ENCODE results near the gene SLC12A6.
A peak's percentile ranks its signal among the peaks of the same experiment; 100 is the strongest.
"Not testable (repeated sequence)": the region's sequence is repeated elsewhere in the genome, so short reads cannot be mapped to it uniquely, and the experiment has no call there.

SLC12A6 gene

DNA sequence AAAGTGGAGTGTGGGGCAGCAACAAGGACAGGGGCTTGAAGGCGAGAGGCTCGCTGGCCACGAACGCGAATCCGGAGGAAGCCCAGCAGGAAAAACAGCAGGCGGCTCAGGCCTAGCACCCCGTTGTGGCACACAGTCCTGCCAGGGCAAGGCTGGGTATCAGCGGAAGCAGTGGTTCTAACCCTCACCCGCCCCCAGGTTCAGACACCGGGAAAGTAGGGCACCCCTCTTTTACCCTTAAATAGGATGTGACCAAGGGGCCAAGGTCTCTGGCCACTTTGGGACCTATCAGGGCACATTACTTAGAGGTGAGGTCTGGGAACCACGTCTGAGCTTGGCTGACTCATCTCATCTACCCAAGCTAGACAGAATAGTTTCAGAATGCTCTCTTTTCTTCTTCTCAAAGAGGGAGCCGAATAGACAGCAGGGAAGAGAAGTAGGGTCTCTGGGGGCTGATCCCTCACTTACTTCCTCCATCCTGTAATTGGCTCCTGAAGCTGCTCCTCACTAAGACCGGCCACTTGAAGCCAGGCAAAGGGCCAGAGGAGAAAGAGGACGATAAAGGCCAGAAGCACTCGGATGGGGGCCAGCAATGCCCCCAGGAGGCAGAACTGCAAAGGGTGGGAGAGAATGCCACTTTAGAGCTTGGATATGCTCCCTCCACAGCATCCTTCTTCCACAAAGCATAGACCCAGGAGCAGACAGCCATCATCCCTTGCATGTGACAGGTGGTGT, 27.7 kb upstream of the SLC12A6 start:
- peaks cover 37% of the 10 kb centered on the region for H3K36me3 Mint-ChIP-seq (ENCODE audit: low read depth)
- DNase-seq (ENCODE audit: low spot score) = no peak
- H3K9me3 Mint-ChIP-seq = no peaks in the 10 kb centered on the region
- peaks cover 21% of the 10 kb centered on the region for H3K4me1 Mint-ChIP-seq (ENCODE audit: low read depth)
- no peaks in the 10 kb centered on the region for H3K27me3 Mint-ChIP-seq (ENCODE audit: low read depth)
- peak overlapping the region; percentile 97 for H3K4me3 Mint-ChIP-seq
- no peak overlapping the region for H3K27ac Mint-ChIP-seq

DNA sequence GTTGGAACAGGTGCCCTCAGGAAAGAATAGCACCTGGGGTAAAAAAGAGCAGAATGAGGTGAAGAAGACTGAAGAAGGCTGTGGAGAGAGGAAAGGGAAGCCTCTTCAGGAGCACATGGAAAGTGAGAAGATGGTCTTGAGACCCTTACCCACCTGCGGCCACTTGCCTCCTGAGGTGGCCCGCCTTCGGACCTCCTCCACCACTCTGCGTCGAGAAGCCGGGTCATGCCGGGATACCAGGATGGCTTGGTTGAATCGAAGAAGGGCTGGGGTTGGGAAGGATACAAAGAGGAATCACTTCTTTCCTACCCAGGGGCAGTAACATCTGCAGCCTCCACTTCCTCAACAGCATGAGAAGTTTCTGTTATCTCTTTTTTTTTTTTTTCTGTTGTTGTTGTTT, 26.5 kb upstream of the SLC12A6 start:
- Mint-ChIP-seq H3K27me3 (ENCODE audit: low read depth) (no peaks in the 10 kb centered on the region), H3K4me3 (no peak overlapping the region), H3K36me3 (ENCODE audit: low read depth) (peaks cover 42% of the 10 kb centered on the region), H3K27ac (no peak overlapping the region), H3K4me1 (ENCODE audit: low read depth) (peaks cover 19% of the 10 kb centered on the region), H3K9me3 (no peaks in the 10 kb centered on the region)
- no peak for DNase-seq (ENCODE audit: low spot score)

DNA sequence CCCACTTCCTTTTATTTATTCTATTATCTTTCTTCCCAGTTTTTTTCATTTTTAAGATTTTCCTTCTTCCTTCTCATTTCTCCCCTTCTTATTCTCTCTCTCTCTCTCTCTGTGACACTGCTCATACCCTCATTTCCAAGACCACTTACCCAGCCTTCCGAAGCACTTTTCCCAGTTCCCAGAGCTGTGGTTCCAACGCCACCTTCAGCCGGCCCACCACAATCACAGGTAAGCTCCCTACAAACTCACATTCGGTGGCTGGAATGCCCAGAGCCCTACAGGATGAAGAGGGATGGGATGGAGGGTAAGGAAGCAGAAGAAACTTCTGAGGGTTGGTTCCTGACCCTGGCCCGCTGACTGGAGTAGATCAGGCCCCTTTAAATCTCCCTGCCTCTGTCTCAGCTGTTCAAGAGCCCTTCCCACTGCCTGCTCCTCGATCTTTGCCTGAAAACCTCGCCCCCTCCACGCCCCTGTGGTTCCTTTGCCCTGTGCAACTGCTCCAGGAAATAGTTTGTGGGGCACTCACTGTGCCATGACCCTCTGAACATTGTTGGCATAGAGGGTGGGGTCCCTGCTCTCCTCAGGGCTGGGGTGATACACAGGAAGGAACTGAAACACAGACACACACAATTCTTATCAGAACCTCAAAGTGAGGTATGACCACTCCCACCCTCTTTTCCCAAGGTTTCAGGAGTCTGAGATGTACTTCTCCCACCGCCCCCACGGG, 24.6 kb upstream of the SLC12A6 start:
- H3K27ac Mint-ChIP-seq = peak overlapping the region; percentile 63
- H3K4me1 Mint-ChIP-seq (ENCODE audit: low read depth) = peaks cover 16% of the 10 kb centered on the region
- H3K27me3 Mint-ChIP-seq (ENCODE audit: low read depth) = no peaks in the 10 kb centered on the region
- DNase-seq (ENCODE audit: low spot score) = no peak
- no peak overlapping the region for H3K4me3 Mint-ChIP-seq
- H3K36me3 Mint-ChIP-seq (ENCODE audit: low read depth) = peaks cover 53% of the 10 kb centered on the region
- no peaks in the 10 kb centered on the region for H3K9me3 Mint-ChIP-seq

DNA sequence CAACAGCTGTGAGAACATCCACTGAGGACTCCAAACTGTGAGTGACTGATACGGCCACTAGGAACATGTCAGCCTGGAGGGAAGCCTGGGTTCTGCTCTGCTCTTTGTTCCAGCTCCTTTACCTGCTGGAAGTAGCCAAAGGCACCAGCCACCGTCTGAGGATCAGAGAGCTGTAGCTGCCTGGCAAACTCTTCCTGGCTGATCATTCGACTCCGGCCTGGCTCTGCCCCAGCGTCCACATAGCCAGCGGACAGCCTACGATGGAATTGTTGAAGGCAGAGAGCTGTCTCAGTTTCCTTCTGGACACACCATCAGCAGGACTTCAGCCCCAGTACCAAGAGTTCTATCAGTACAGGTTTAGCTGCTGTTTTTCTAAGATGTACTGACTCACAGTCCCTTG, 23.7 kb upstream of the SLC12A6 start:
- Mint-ChIP-seq H3K36me3 (ENCODE audit: low read depth) (peaks cover 53% of the 10 kb centered on the region), H3K4me3 (no peak overlapping the region)

GRCh38 chr15:34360298-34360697, 22.7 kb upstream of the SLC12A6 start:
- Mint-ChIP-seq H3K27me3 (ENCODE audit: low read depth) (no peaks in the 10 kb centered on the region), H3K4me1 (ENCODE audit: low read depth) (peaks cover 10% of the 10 kb centered on the region), H3K4me3 (no peak overlapping the region), H3K27ac (no peak overlapping the region), H3K9me3 (no peaks in the 10 kb centered on the region), H3K36me3 (ENCODE audit: low read depth) (peaks cover 56% of the 10 kb centered on the region)
- DNase-seq (ENCODE audit: low spot score) = no peak

More for the DNA sequence above, 23.7 kb upstream of the SLC12A6 start:
- H3K27me3 Mint-ChIP-seq (ENCODE audit: low read depth) = no peaks in the 10 kb centered on the region
- H3K9me3 Mint-ChIP-seq = no peaks in the 10 kb centered on the region
- peaks cover 16% of the 10 kb centered on the region for H3K4me1 Mint-ChIP-seq (ENCODE audit: low read depth)
- no peak for DNase-seq (ENCODE audit: low spot score)
- H3K27ac Mint-ChIP-seq = no peak overlapping the region

- Mint-ChIP-seq H3K27ac (no peak overlapping the region), H3K27me3 (ENCODE audit: low read depth) (no peaks in the 10 kb centered on the region), H3K9me3 (no peaks in the 10 kb centered on the region), H3K4me3 (no peak overlapping the region), H3K36me3 (ENCODE audit: low read depth) (peaks cover 57% of the 10 kb centered on the region), H3K4me1 (ENCODE audit: low read depth) (peaks cover 6% of the 10 kb centered on the region)
- no peak for DNase-seq (ENCODE audit: low spot score)
Measured at GRCh38 chr15:34359416-34359815, 21.8 kb upstream of the SLC12A6 start.

DNA sequence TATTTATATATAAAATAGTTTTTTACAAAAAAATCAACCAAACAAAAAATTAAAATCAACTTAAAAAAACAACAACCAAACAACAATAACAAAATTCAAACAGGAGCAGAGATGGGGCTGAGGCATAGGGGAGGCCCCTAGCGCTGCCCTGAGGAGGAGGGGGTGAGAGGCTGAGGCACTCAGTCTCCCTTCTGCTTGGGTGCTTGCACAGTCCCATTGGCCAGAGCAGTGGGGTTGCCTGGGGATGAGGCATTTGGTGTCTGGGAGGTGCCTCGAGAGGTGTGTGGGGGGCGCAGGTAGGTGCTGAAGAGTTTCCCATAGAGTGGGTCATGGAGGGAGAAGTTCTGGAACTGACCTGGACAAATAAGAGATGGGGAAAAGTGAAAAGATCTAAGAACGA, 21.4 kb upstream of the SLC12A6 start:
- H3K9me3 Mint-ChIP-seq = no peaks in the 10 kb centered on the region
- no peaks in the 10 kb centered on the region for H3K27me3 Mint-ChIP-seq (ENCODE audit: low read depth)
- H3K27ac Mint-ChIP-seq = no peak overlapping the region
- no peak overlapping the region for H3K4me3 Mint-ChIP-seq
- H3K4me1 Mint-ChIP-seq (ENCODE audit: low read depth) = peaks cover 6% of the 10 kb centered on the region
- no peak for DNase-seq (ENCODE audit: low spot score)
- peaks cover 59% of the 10 kb centered on the region for H3K36me3 Mint-ChIP-seq (ENCODE audit: low read depth)

GRCh38 chr15:34358367-34358766, 20.8 kb upstream of the SLC12A6 start:
- Mint-ChIP-seq H3K4me1 (ENCODE audit: low read depth) (peaks cover 6% of the 10 kb centered on the region), H3K27ac (no peak overlapping the region)

GRCh38 chr15:34357653-34358052, 20.1 kb upstream of the SLC12A6 start:
- Mint-ChIP-seq H3K36me3 (ENCODE audit: low read depth) (peaks cover 48% of the 10 kb centered on the region), H3K4me3 (no peak overlapping the region)

More at GRCh38 chr15:34358367-34358766, 20.8 kb upstream of the SLC12A6 start:
- DNase-seq (ENCODE audit: low spot score) = no peak
- H3K27me3 Mint-ChIP-seq (ENCODE audit: low read depth) = no peaks in the 10 kb centered on the region
- no peak overlapping the region for H3K4me3 Mint-ChIP-seq
- peaks cover 54% of the 10 kb centered on the region for H3K36me3 Mint-ChIP-seq (ENCODE audit: low read depth)
- no peaks in the 10 kb centered on the region for H3K9me3 Mint-ChIP-seq

GRCh38 chr15:34355241-34355640, 17.7 kb upstream of the SLC12A6 start:
- H3K27me3 Mint-ChIP-seq (ENCODE audit: low read depth) = no peaks in the 10 kb centered on the region
- no peak for DNase-seq (ENCODE audit: low spot score)
- H3K36me3 Mint-ChIP-seq (ENCODE audit: low read depth) = peaks cover 29% of the 10 kb centered on the region
- no peaks in the 10 kb centered on the region for H3K4me1 Mint-ChIP-seq (ENCODE audit: low read depth)
- H3K4me3 Mint-ChIP-seq = no peak overlapping the region
- H3K9me3 Mint-ChIP-seq = no peaks in the 10 kb centered on the region
- H3K27ac Mint-ChIP-seq = no peak overlapping the region

More at GRCh38 chr15:34357653-34358052, 20.1 kb upstream of the SLC12A6 start:
- no peak overlapping the region for H3K27ac Mint-ChIP-seq
- H3K27me3 Mint-ChIP-seq (ENCODE audit: low read depth) = no peaks in the 10 kb centered on the region
- H3K9me3 Mint-ChIP-seq = no peaks in the 10 kb centered on the region
- DNase-seq (ENCODE audit: low spot score) = no peak
- peaks cover 3% of the 10 kb centered on the region for H3K4me1 Mint-ChIP-seq (ENCODE audit: low read depth)

DNA sequence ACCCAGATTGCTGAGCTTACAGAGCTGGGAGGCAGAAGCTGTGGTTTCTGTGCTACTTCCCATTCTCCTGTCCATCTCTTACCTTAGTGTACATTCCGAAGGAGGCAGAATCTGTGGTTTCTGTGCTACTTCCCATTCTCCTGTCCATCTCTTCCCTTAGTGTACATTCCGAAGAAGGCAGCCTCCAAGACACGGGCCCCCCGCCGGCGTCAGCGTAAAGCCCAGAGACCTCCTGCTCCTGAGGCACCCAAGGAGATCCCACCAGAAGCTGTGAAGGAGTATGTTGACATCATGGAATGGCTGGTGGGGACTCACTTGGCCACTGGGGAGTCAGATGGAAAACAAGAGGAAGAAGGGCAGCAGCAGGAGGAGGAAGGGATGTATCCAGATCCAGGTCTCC, 16.7 kb upstream of the SLC12A6 start:
- no peak for DNase-seq (ENCODE audit: low spot score)
- Mint-ChIP-seq H3K9me3 (no peaks in the 10 kb centered on the region), H3K4me3 (no peak overlapping the region), H3K4me1 (ENCODE audit: low read depth) (no peaks in the 10 kb centered on the region), H3K27me3 (ENCODE audit: low read depth) (no peaks in the 10 kb centered on the region), H3K36me3 (ENCODE audit: low read depth) (peaks cover 25% of the 10 kb centered on the region), H3K27ac (no peak overlapping the region)

- DNase-seq (ENCODE audit: low spot score) = no peak
- no peaks in the 10 kb centered on the region for H3K4me1 Mint-ChIP-seq (ENCODE audit: low read depth)
- no peak overlapping the region for H3K4me3 Mint-ChIP-seq
- no peaks in the 10 kb centered on the region for H3K9me3 Mint-ChIP-seq
- H3K27ac Mint-ChIP-seq = no peak overlapping the region
- H3K36me3 Mint-ChIP-seq (ENCODE audit: low read depth) = peaks cover 20% of the 10 kb centered on the region
- H3K27me3 Mint-ChIP-seq (ENCODE audit: low read depth) = no peaks in the 10 kb centered on the region
Measured at GRCh38 chr15:34353627-34354026, 16.0 kb upstream of the SLC12A6 start.

DNA sequence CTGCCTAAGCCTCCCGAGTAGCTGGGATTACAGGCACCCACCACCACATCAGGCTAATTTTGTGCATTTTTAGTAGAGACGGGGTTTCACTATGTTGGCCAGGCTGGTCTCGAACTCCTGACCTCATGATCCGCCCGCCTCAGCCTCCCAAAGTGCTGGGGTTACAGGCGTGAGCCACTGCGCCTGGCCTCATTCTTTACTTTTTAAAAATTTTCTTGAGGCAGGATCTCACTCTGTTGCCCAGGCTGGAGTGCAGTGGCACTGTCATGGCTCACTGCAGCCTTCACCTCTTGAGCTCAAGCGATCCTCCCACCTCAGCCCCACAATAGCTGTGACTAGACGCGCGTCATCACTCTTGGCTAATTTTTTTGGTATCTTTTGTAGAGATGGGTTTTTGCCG, 15.4 kb upstream of the SLC12A6 start:
- H3K4me3 Mint-ChIP-seq; H3K4me1 Mint-ChIP-seq (ENCODE audit: low read depth): not testable (repeated sequence)

GRCh38 chr15:34349769-34350168, 12.2 kb upstream of the SLC12A6 start:
- no peak overlapping the region for H3K27ac Mint-ChIP-seq
- H3K36me3 Mint-ChIP-seq (ENCODE audit: low read depth) = peaks cover 5% of the 10 kb centered on the region
- no peaks in the 10 kb centered on the region for H3K9me3 Mint-ChIP-seq
- DNase-seq (ENCODE audit: low spot score) = no peak
- no peak overlapping the region for H3K4me3 Mint-ChIP-seq
- no peaks in the 10 kb centered on the region for H3K4me1 Mint-ChIP-seq (ENCODE audit: low read depth)
- H3K27me3 Mint-ChIP-seq (ENCODE audit: low read depth) = no peaks in the 10 kb centered on the region

More for the DNA sequence above, 15.4 kb upstream of the SLC12A6 start:
- H3K27ac Mint-ChIP-seq; H3K27me3 Mint-ChIP-seq (ENCODE audit: low read depth); H3K9me3 Mint-ChIP-seq; DNase-seq (ENCODE audit: low spot score): not testable (repeated sequence)
- peaks cover 16% of the 10 kb centered on the region for H3K36me3 Mint-ChIP-seq (ENCODE audit: low read depth)
